ENCODE data around the gene PRRT3. TPM values are rescaled to one million over a fixed set of nuclear protein-coding genes. Genes with fewer than 3 reads are reported as not detected.
A peak's percentile ranks its signal among the peaks of the same experiment; 100 is the strongest.

The PRRT3 gene
- total RNA-seq, 1 donor from 2014 or later: 8.9 TPM

DNA sequence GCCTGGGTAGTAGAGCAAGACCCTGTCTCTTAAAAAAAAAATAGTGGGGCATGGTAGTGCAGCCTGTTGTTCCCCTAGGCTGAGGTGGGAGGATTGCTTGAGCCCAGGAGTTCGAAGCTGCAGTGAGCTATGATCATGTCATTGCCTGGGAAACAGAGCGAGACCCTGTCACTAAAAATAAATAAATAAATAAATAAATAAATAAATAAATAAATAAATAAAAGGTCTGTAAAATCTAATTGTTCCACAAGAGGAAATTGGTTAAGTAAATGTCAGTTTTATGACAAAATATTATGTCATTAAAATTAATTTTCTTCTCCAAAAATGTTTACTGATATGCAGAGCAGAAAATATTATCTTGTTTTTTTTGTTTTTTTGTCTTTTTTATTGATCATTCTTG is 13.2 kb downstream of the PRRT3 start:
- Mint-ChIP-seq H3K4me1 (ENCODE audit: low read depth, unreplicated experiment) (peaks cover 12% of the 10 kb centered on the region), H3K9me3 (ENCODE audit: unreplicated experiment) (peaks cover 5% of the 10 kb centered on the region), H3K36me3 (ENCODE audit: unreplicated experiment) (no peaks in the 10 kb centered on the region), H3K4me3 (ENCODE audit: unreplicated experiment) (no peak overlapping the region), H3K27ac (ENCODE audit: unreplicated experiment) (peak overlapping the region; percentile 86), H3K27me3 (ENCODE audit: unreplicated experiment) (peaks cover 7% of the 10 kb centered on the region)
- TF ChIP-seq, protein P1, sequence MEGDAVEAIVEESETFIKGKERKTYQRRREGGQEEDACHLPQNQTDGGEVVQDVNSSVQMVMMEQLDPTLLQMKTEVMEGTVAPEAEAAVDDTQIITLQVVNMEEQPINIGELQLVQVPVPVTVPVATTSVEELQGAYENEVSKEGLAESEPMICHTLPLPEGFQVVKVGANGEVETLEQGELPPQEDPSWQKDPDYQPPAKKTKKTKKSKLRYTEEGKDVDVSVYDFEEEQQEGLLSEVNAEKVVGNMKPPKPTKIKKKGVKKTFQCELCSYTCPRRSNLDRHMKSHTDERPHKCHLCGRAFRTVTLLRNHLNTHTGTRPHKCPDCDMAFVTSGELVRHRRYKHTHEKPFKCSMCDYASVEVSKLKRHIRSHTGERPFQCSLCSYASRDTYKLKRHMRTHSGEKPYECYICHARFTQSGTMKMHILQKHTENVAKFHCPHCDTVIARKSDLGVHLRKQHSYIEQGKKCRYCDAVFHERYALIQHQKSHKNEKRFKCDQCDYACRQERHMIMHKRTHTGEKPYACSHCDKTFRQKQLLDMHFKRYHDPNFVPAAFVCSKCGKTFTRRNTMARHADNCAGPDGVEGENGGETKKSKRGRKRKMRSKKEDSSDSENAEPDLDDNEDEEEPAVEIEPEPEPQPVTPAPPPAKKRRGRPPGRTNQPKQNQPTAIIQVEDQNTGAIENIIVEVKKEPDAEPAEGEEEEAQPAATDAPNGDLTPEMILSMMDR (IDR thresholded peaks at IDR 0.05; ENCODE audit: partially characterized antibody, unreplicated experiment): no peak
- no peak for DNase-seq

- H3K4me1 Mint-ChIP-seq (ENCODE audit: low read depth, unreplicated experiment): peaks cover 12% of the 10 kb centered on the region
- DNase-seq: no peak
- H3K9me3 Mint-ChIP-seq (ENCODE audit: unreplicated experiment): peaks cover 5% of the 10 kb centered on the region
- no peaks in the 10 kb centered on the region for H3K36me3 Mint-ChIP-seq (ENCODE audit: unreplicated experiment)
- H3K4me3 Mint-ChIP-seq (ENCODE audit: unreplicated experiment): no peak overlapping the region
- H3K27me3 Mint-ChIP-seq (ENCODE audit: unreplicated experiment): peaks cover 9% of the 10 kb centered on the region
- TF ChIP-seq, protein P1 (IDR thresholded peaks at IDR 0.05; ENCODE audit: partially characterized antibody, unreplicated experiment): no peak
- peak overlapping the region; percentile 48 for H3K27ac Mint-ChIP-seq (ENCODE audit: unreplicated experiment)
Measured at GRCh38 chr3:9937486-9938238, 14.5 kb downstream of the PRRT3 start.

DNA sequence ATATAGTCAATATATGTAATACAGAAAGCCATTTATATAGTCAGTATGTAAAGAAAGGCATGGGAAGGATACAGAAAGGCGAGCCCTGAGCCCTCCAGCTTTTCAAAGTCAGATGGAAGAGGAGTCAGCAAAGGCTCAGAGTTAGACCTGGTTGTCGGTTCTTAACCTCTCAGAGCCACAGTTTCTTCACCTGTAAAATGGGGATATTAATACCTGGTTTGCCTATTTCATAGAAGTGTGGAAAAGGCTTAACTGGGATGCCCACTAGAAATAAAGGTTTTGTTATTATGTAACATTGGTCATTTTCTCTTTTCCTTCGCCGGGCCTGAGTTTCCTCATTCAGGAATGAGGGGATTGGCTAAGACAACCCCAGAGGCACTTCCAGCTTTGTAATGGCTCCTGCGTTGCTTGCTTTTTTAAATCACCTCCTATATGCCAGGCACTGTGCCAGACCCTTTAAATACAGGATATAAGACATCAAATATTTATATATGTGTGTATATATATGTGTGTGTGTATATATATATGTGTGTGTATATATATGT is 16.2 kb downstream of the PRRT3 start:
- Mint-ChIP-seq H3K27me3 (ENCODE audit: unreplicated experiment) (peaks cover 5% of the 10 kb centered on the region), H3K27ac (ENCODE audit: unreplicated experiment) (no peak overlapping the region), H3K4me1 (ENCODE audit: low read depth, unreplicated experiment) (peaks cover 12% of the 10 kb centered on the region), H3K4me3 (ENCODE audit: unreplicated experiment) (peak overlapping the region; percentile 93), H3K36me3 (ENCODE audit: unreplicated experiment) (no peaks in the 10 kb centered on the region), H3K9me3 (ENCODE audit: unreplicated experiment) (peaks cover 7% of the 10 kb centered on the region)
- DNase-seq: no peak
- TF ChIP-seq, protein P1 (IDR thresholded peaks at IDR 0.05; ENCODE audit: partially characterized antibody, unreplicated experiment): no peak

DNA sequence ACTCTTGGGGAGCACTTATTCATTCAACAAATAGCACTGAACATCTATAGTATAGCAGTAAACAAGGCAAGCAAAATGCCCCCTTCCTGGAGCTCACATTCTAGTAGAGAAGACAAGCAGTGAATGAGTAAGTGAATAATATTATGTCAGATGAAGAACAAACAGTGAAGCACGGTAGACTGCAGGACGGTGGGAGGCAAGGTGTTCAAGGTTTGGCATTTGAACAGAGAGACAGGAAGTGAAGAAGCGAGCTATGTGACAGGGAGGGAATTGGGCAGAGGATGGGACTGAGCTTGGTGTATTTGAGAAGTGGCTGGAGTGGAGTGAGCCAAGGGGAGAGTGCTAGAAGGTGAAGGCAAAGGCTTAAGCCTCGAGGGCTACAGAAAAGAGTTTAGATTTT is 17.2 kb downstream of the PRRT3 start:
- Mint-ChIP-seq H3K4me3 (ENCODE audit: unreplicated experiment) (peak overlapping the region; percentile 93), H3K27me3 (ENCODE audit: unreplicated experiment) (peaks cover 5% of the 10 kb centered on the region), H3K9me3 (ENCODE audit: unreplicated experiment) (peaks cover 7% of the 10 kb centered on the region), H3K27ac (ENCODE audit: unreplicated experiment) (peak overlapping the region; percentile 87), H3K36me3 (ENCODE audit: unreplicated experiment) (no peaks in the 10 kb centered on the region), H3K4me1 (ENCODE audit: low read depth, unreplicated experiment) (peaks cover 12% of the 10 kb centered on the region)
- TF ChIP-seq, protein P1 (IDR thresholded peaks at IDR 0.05; ENCODE audit: partially characterized antibody, unreplicated experiment): no peak
- no peak for DNase-seq

- Mint-ChIP-seq H3K4me3 (ENCODE audit: unreplicated experiment) (peak overlapping the region; percentile 93), H3K4me1 (ENCODE audit: low read depth, unreplicated experiment) (peaks cover 12% of the 10 kb centered on the region), H3K27me3 (ENCODE audit: unreplicated experiment) (peaks cover 5% of the 10 kb centered on the region), H3K27ac (ENCODE audit: unreplicated experiment) (peak overlapping the region; percentile 87), H3K9me3 (ENCODE audit: unreplicated experiment) (peaks cover 7% of the 10 kb centered on the region), H3K36me3 (ENCODE audit: unreplicated experiment) (no peaks in the 10 kb centered on the region)
- no peak for DNase-seq
- TF ChIP-seq, protein P1 (IDR thresholded peaks at IDR 0.05; ENCODE audit: partially characterized antibody, unreplicated experiment): peak; percentile 26
Measured at GRCh38 chr3:9934235-9934621, 18.0 kb downstream of the PRRT3 start.
